Measurements from ENCODE around the gene CLIP3. TPM values are rescaled to one million over a fixed set of nuclear protein-coding genes. Genes with fewer than 3 reads are reported as not detected.

CLIP3 gene
- polyA plus RNA-seq, 2 of the 4 experiments (the other 2 are of a cell fraction) = 1.1 to 1.5 TPM

- Histone ChIP-seq H3K4me2 (no peak overlapping the region), H3K27ac (no peak overlapping the region), H3K9me3 (no peaks in the 10 kb centered on the region), H3K4me3 (no peak overlapping the region), H3K4me1 (peaks cover 16% of the 10 kb centered on the region)
- TF ChIP-seq MAX (IDR thresholded peaks at IDR 0.05) = no peak
- TF ChIP-seq MYC (IDR thresholded peaks at IDR 0.05; ENCODE audit: borderline replicate concordance, low read length) = no peak
- no peak for TF ChIP-seq PHF8 (IDR thresholded peaks at IDR 0.05; ENCODE audit: borderline replicate concordance, low read depth)
- TF ChIP-seq JUN (IDR thresholded peaks at IDR 0.05) = no peak
- no peak for TF ChIP-seq NFE2L2 (conservative IDR thresholded peaks at IDR 0.05; ENCODE audit: low read length)
- FAIRE-seq = no peak
- CTCF ChIA-PET = interaction anchor here (0.5 to 11.9 kb wide), 17 partner anchors 8 to 366 kb away, joined by 3 to 157 read pairs (median 6); partner anchors contain the start of genes ALKBH6, OVOL3, POLR2I and TBCB
- ATAC-seq = no peak
- POLR2A ChIA-PET = interaction anchor here (1.6 kb wide), 1 partner anchor 56 kb away, joined by 10 read pairs; the partner anchor contains the start of genes POLR2I and TBCB
- no peak for DNase-seq (ENCODE audit: low read depth in 1 of 2, low spot score in 1 of 2)
- WGBS (ENCODE audit: missing lambda C conversion rate) = 92% methylated on average over 12 of the region's 12 CpGs
Measured at GRCh38 chr19:36058481-36059179, 26.0 kb upstream of the CLIP3 start.

GRCh38 chr19:36054733-36055686 is 22.3 kb upstream of the CLIP3 start, which contains the start of gene WDR62:
TSS of gene WDR62 (plus strand) at chr19:36054897. CDS start at chr19:36054972, 75 bp downstream.
- Histone ChIP-seq H3K4me1 (peaks cover 22% of the 10 kb centered on the region), H3K9me3 (no peaks in the 10 kb centered on the region), H3K27ac (peak within 1 kb of the TSS; percentile 89 to 93), H3K4me3 (peak within 1 kb of the TSS; percentile 84), H3K4me2 (peak within 1 kb of the TSS; percentile 92)
- TF ChIP-seq MAZ (IDR thresholded peaks at IDR 0.05; ENCODE audit: borderline replicate concordance, low read depth, low read length) (0 out of 2 replicates have a peak, but pooled peaks have one; percentile 8), CEBPB (IDR thresholded peaks at IDR 0.05) (no peak), MAX (IDR thresholded peaks at IDR 0.05) (peak; percentile 48; the same call in 1 of the 2 replicates), CTCF (IDR thresholded peaks at IDR 0.05) (peak; percentile 1; the same call in 1 of the 3 replicates), JUN (IDR thresholded peaks at IDR 0.05) (peak in 1 of 2 experiments; percentile 26; a peak in 3 of 5 replicates), REST (IDR thresholded peaks at IDR 0.05) (no peak; the same call in 1 of the 2 replicates), RFX5 (IDR thresholded peaks at IDR 0.05) (peak; percentile 85), CHD4 (IDR thresholded peaks at IDR 0.05; ENCODE audit: borderline replicate concordance) (no peak), HOXB13 (CRISPR knock-in tag; IDR thresholded peaks at IDR 0.05; ENCODE audit: low read depth) (peak; percentile 73; the same call in 1 of the 2 replicates), FOSL2 (IDR thresholded peaks at IDR 0.05) (no peak), FOSL2 (CRISPR knock-in tag; IDR thresholded peaks at IDR 0.05) (peak; percentile 37; the same call in 1 of the 2 replicates), POLR2A (IDR thresholded peaks at IDR 0.05; ENCODE audit: low read length) (peak; percentile 42), ZNF302 (CRISPR knock-in tag; IDR thresholded peaks at IDR 0.05) (no peak), HOXB5 (CRISPR knock-in tag; IDR thresholded peaks at IDR 0.05) (peak; percentile 91; the same call in 1 of the 2 replicates), PHF8 (IDR thresholded peaks at IDR 0.05; ENCODE audit: borderline replicate concordance, low read depth) (peak; percentile 63; the same call in 1 of the 2 replicates), KDM5A (IDR thresholded peaks at IDR 0.05) (peak; percentile 67; the same call in 1 of the 2 replicates), NFE2L2 (conservative IDR thresholded peaks at IDR 0.05; ENCODE audit: low read length) (no peak), TFCP2L1 (CRISPR knock-in tag; IDR thresholded peaks at IDR 0.05) (peak; percentile 92), E2F6 (IDR thresholded peaks at IDR 0.05; ENCODE audit: borderline replicate concordance, low read depth) (peak; percentile 94)
- ATAC-seq (peak; percentile 86 to 90), FAIRE-seq (peak; percentile 46), DNase-seq (ENCODE audit: low read depth in 1 of 2, low spot score in 1 of 2) (peak; percentile 98 to 100)
- ChIA-PET POLR2A (interaction anchor here (0.6 to 4.4 kb wide), 21 partner anchors 11 to 353 kb away, joined by 3 to 57 read pairs (median 5); partner anchors contain the start of genes ALKBH6, CAPNS1, POLR2I and TBCB), CTCF (interaction anchor here (0.8 to 11.9 kb wide), 20 partner anchors 12 to 172 kb away, joined by 3 to 157 read pairs (median 4); partner anchors contain the start of gene OVOL3)
- 3% methylated on average over 62 of the region's 76 CpGs for WGBS (ENCODE audit: missing lambda C conversion rate)
